Neuronal stem cell (in vitro differentiated cells): ENCODE results near the gene OSMR.

Experiments
- DNase-seq: peaks from one replicate; pipeline ENCODE4 v3.0.0-alpha.2; 2013; ENCODE audit warnings: low spot score
- H2AFZ ChIP-seq: one replicate; pipeline ENCODE4 v1.6.1; 2013; ENCODE audit warnings: mild to moderate bottlenecking, low read length, inconsistent platforms
- H2AK5ac ChIP-seq: 2 replicates; pipeline ENCODE4 v1.6.1; 2013; ENCODE audit warnings: low read depth, mild to moderate bottlenecking, inconsistent platforms, low read length, moderate library complexity, mixed read lengths
- H2BK120ac ChIP-seq: 2 replicates; pipeline ENCODE4 v1.6.1; 2013; ENCODE audit warnings: low read depth, mild to moderate bottlenecking, inconsistent platforms, low read length, moderate library complexity, mixed read lengths
- H2BK12ac ChIP-seq: one replicate; pipeline ENCODE4 v1.6.1; 2013; ENCODE audit warnings: low read length, inconsistent platforms
- H2BK15ac ChIP-seq: 2 replicates; pipeline ENCODE4 v1.6.1; 2013; ENCODE audit warnings: mild to moderate bottlenecking, low read length, inconsistent platforms, mixed read lengths
- H2BK5ac ChIP-seq: one replicate; pipeline ENCODE4 v1.6.1; 2013; ENCODE audit warnings: inconsistent platforms, mild to moderate bottlenecking, low read length, moderate library complexity
- H3K14ac ChIP-seq: one replicate; pipeline ENCODE4 v1.6.1; 2013; ENCODE audit warnings: low read length, inconsistent platforms
- H3K18ac ChIP-seq: 2 replicates; pipeline ENCODE4 v1.6.1; 2013; ENCODE audit warnings: low read length, inconsistent platforms
- H3K23ac ChIP-seq: 2 replicates; pipeline ENCODE4 v1.6.1; 2013; ENCODE audit warnings: low read depth, mild to moderate bottlenecking, mixed read lengths, low read length, inconsistent platforms; ENCODE audit not compliant: poor library complexity
- H3K27ac ChIP-seq: replicated peaks from 3 replicates; pipeline ENCODE4 v1.5.1; 2013; ENCODE audit warnings: low read length, inconsistent platforms
- H3K27me3 ChIP-seq, 3 experiments: 2 replicates each; pipeline ENCODE4 v1.6.1; 2013; ENCODE audit warnings: low read length in 3 of 3, mild to moderate bottlenecking in 2 of 3, inconsistent platforms in 1 of 3, low read depth in 1 of 3, mixed read lengths in 1 of 3, moderate library complexity in 1 of 3; ENCODE audit not compliant: control insufficient read depth in 3 of 3, insufficient read depth in 3 of 3
- H3K36me3 ChIP-seq, 2 donors: replicated peaks in 1 of 2; 2 replicates each; pipeline ENCODE4 v1.6.1; 2013; ENCODE audit warnings: low read length in 2 of 2; ENCODE audit not compliant: control insufficient read depth in 2 of 2, insufficient read depth in 2 of 2
- H3K4ac ChIP-seq: 2 replicates; pipeline ENCODE4 v1.6.1; 2013; ENCODE audit warnings: inconsistent platforms, mild to moderate bottlenecking, low read length, moderate library complexity
- H3K4me1 ChIP-seq, 2 donors: 1 replicate in 1 of 2; 2 replicates in 1 of 2; pipeline ENCODE4 v1.6.1; 2013; ENCODE audit warnings: low read length in 2 of 2, low read depth in 1 of 2; ENCODE audit not compliant: control insufficient read depth in 2 of 2, insufficient read depth in 1 of 2
- H3K4me2 ChIP-seq: one replicate; pipeline ENCODE4 v1.6.1; 2013; ENCODE audit warnings: mild to moderate bottlenecking, low read length, inconsistent platforms; ENCODE audit not compliant: insufficient read depth, poor library complexity, severe bottlenecking
- H3K4me3 ChIP-seq, 2 donors: 2 replicates each; pipeline ENCODE4 v1.5.1; 2013; ENCODE audit warnings: low read length in 2 of 2, mild to moderate bottlenecking in 2 of 2, inconsistent platforms in 1 of 2, moderate library complexity in 1 of 2
- H3K79me1 ChIP-seq: one replicate; pipeline ENCODE4 v1.6.1; 2013; ENCODE audit warnings: low read depth, mild to moderate bottlenecking, inconsistent platforms, low read length, moderate library complexity
- H3K9ac ChIP-seq: one replicate; pipeline ENCODE4 v1.6.1; 2013; ENCODE audit warnings: mild to moderate bottlenecking, low read depth, low read length, inconsistent platforms; ENCODE audit not compliant: poor library complexity
- H3K9me3 ChIP-seq, 2 donors: replicated peaks in 1 of 2; 2 replicates each; pipeline versions ENCODE3 to v1.6.1; 2013; ENCODE audit warnings: low read length in 2 of 2, mild to moderate bottlenecking in 2 of 2, inconsistent platforms in 1 of 2, low read depth in 1 of 2, mixed read lengths in 1 of 2, moderate library complexity in 1 of 2; ENCODE audit not compliant: control insufficient read depth in 2 of 2, insufficient read depth in 1 of 2
- H4K8ac ChIP-seq: one replicate; pipeline ENCODE4 v1.6.1; 2013; ENCODE audit warnings: low read depth, mild to moderate bottlenecking, inconsistent platforms, low read length, moderate library complexity
- H4K91ac ChIP-seq: one replicate; pipeline ENCODE4 v1.6.1; 2013; ENCODE audit warnings: low read length, low read depth, mild to moderate bottlenecking, inconsistent platforms; ENCODE audit not compliant: poor library complexity
- WGBS, 2 donors: extraction: QIAGEN DNeasy Blood & Tissue Kit; methylation state at CpG; one replicate each; pipeline ENCODE4 v1.1.7; 2013; ENCODE audit warnings: missing lambda C conversion rate in 2 of 2, mixed read lengths in 1 of 2; ENCODE audit not compliant: insufficient read length in 2 of 2, insufficient replicate concordance in 1 of 2; ENCODE audit errors: extremely low coverage in 2 of 2; 5-methylcytosine and 5-hydroxymethylcytosine counted together

The OSMR gene

DNA sequence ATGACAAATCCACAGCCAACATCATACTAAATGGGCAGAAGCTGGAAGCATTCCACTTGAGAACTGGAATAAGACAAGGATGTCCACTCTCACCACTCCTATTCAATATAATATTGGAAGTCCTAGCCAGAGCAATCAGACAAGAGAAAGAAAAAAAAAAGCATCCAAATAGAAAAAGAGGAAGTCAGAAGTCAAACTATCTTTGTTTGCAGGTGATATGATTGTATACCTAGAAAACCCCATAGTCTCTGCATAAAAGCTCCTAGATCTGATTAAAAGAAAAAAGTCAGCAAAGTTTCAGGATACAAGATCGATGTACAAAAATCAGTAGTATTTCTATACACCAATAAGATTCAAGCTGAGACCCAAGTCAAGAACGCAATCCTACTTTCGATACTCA, 66.1 kb downstream of the OSMR start:
- no peak overlapping the region for H3K27ac ChIP-seq
- no peak overlapping the region for H2AFZ ChIP-seq
- no peaks in the 10 kb centered on the region for H3K27me3 ChIP-seq
- H3K36me3 ChIP-seq, result no peaks in the 10 kb centered on the region
- H2BK12ac ChIP-seq, result no peak overlapping the region
- no peak overlapping the region for H4K91ac ChIP-seq
- H3K14ac ChIP-seq, result no peak overlapping the region
- no peak for DNase-seq
- no peak overlapping the region for H3K4me3 ChIP-seq
- no peak overlapping the region for H3K9ac ChIP-seq
- no peaks in the 10 kb centered on the region for H3K4me1 ChIP-seq
- H4K8ac ChIP-seq, result no peak overlapping the region
- H2BK15ac ChIP-seq, result no peak overlapping the region
- no peak overlapping the region for H3K18ac ChIP-seq
- no peak overlapping the region for H3K4me2 ChIP-seq
- no peak overlapping the region for H3K4ac ChIP-seq
- H2AK5ac ChIP-seq, result no peak overlapping the region
- H2BK120ac ChIP-seq, result no peak overlapping the region
- H2BK5ac ChIP-seq, result no peak overlapping the region
- H3K9me3 ChIP-seq, result peaks cover 0 to 3% of the 10 kb centered on the region in 2 donors
- H3K79me1 ChIP-seq, result no peaks in the 10 kb centered on the region
- H3K23ac ChIP-seq, result no peak overlapping the region
- WGBS, 2 donors, result no CpG with 5 or more reads among the region's 3 CpGs

GRCh38 chr5:38913714-38914113, 67.9 kb downstream of the OSMR start:
- H3K4me3 ChIP-seq, result no peak overlapping the region
- H2BK120ac ChIP-seq, result no peak overlapping the region
- no peak overlapping the region for H2BK15ac ChIP-seq
- no peak overlapping the region for H2BK5ac ChIP-seq
- no peak overlapping the region for H2AFZ ChIP-seq
- H3K9ac ChIP-seq, result no peak overlapping the region
- H3K4me2 ChIP-seq, result no peak overlapping the region
- DNase-seq, result no peak
- H3K27ac ChIP-seq, result no peak overlapping the region
- H2AK5ac ChIP-seq, result no peak overlapping the region
- no peak overlapping the region for H3K23ac ChIP-seq
- H3K79me1 ChIP-seq, result no peaks in the 10 kb centered on the region
- H3K14ac ChIP-seq, result no peak overlapping the region
- no peak overlapping the region for H4K8ac ChIP-seq
- H2BK12ac ChIP-seq, result no peak overlapping the region
- H3K4me1 ChIP-seq, result no peaks in the 10 kb centered on the region
- no peak overlapping the region for H3K18ac ChIP-seq
- no peaks in the 10 kb centered on the region for H3K9me3 ChIP-seq
- H3K36me3 ChIP-seq, result no peaks in the 10 kb centered on the region
- H3K27me3 ChIP-seq, result no peaks in the 10 kb centered on the region
- H3K4ac ChIP-seq, result no peak overlapping the region
- no CpG with 5 or more reads among the region's 2 CpGs for WGBS, 2 donors
- no peak overlapping the region for H4K91ac ChIP-seq

DNA sequence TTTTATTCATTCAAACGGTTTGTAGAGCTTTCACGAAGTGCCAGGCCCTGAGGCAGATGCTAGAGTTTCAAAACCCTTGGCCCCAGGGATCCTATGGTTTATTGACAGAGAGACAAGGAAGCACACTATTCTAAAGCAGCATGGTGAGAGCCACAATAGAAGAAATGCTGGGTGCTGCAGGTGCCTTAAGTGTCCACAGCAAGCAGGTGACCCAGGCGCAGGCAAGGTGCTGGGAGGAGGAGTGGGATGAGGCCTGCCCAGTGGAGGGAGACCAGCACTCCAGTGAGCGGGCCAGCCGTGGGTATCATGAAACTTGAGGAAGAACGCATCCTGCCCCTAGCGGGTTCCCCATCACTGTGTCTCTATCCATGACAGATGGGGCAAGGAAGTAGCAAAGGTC, 71.0 kb downstream of the OSMR start:
- no peak overlapping the region for H2BK12ac ChIP-seq
- H3K27ac ChIP-seq, result no peak overlapping the region
- no peak overlapping the region for H3K18ac ChIP-seq
- no peak overlapping the region for H2BK5ac ChIP-seq
- no peak overlapping the region for H3K14ac ChIP-seq
- H3K4me1 ChIP-seq, result no peaks in the 10 kb centered on the region
- H3K9me3 ChIP-seq, result no peaks in the 10 kb centered on the region
- H3K27me3 ChIP-seq, result no peaks in the 10 kb centered on the region
- H2AK5ac ChIP-seq, result no peak overlapping the region
- H3K36me3 ChIP-seq, result no peaks in the 10 kb centered on the region
- WGBS, 2 donors, result no CpG with 5 or more reads among the region's 7 CpGs
- no peak overlapping the region for H4K8ac ChIP-seq
- H3K79me1 ChIP-seq, result no peaks in the 10 kb centered on the region
- no peak overlapping the region for H3K4me2 ChIP-seq
- no peak overlapping the region for H2BK120ac ChIP-seq
- peak overlapping the region in 1 of 2 donors; percentile 68 for H3K4me3 ChIP-seq
- no peak overlapping the region for H3K23ac ChIP-seq
- no peak overlapping the region for H3K4ac ChIP-seq
- no peak overlapping the region for H3K9ac ChIP-seq
- no peak for DNase-seq
- no peak overlapping the region for H2AFZ ChIP-seq
- H4K91ac ChIP-seq, result no peak overlapping the region
- no peak overlapping the region for H2BK15ac ChIP-seq

DNA sequence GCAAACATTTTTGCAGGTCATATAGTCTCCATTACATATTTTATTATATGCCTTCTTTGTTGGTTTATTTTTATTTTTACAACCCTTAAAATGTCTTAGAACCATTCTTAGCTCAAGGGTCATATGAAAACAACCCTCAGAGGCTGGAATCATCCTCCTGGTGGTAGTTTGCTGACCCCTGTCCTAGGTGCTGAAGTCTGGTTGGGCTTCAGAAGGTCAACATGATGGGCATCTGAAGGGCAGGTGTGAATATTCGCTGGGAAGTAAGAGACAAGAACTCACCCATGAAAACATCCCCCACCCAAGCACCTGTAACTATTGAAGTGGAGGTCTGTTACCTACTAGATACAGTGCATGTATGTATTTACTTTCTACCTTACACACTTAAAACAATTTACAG, 75.4 kb downstream of the OSMR start:
- H4K91ac ChIP-seq, result no peak overlapping the region
- H3K23ac ChIP-seq, result no peak overlapping the region
- H3K4me3 ChIP-seq, result no peak overlapping the region
- no peaks in the 10 kb centered on the region for H3K9me3 ChIP-seq
- no peak overlapping the region for H3K27ac ChIP-seq
- no peak overlapping the region for H2BK12ac ChIP-seq
- no peak overlapping the region for H2BK15ac ChIP-seq
- H2BK120ac ChIP-seq, result no peak overlapping the region
- H3K36me3 ChIP-seq, result no peaks in the 10 kb centered on the region
- peak; percentile 17 for DNase-seq
- no peak overlapping the region for H2BK5ac ChIP-seq
- no peak overlapping the region for H3K14ac ChIP-seq
- no peak overlapping the region for H2AFZ ChIP-seq
- no peaks in the 10 kb centered on the region for H3K4me1 ChIP-seq
- no peak overlapping the region for H3K4me2 ChIP-seq
- no peak overlapping the region for H3K9ac ChIP-seq
- no peaks in the 10 kb centered on the region for H3K79me1 ChIP-seq
- no CpG with 5 or more reads among the region's 1 CpG for WGBS, 2 donors
- H3K4ac ChIP-seq, result no peak overlapping the region
- H3K27me3 ChIP-seq, result no peaks in the 10 kb centered on the region
- H3K18ac ChIP-seq, result no peak overlapping the region
- no peak overlapping the region for H2AK5ac ChIP-seq
- H4K8ac ChIP-seq, result no peak overlapping the region
